ENCODE results near the gene RALGDS.
A peak's percentile ranks its signal among the peaks of the same experiment; 100 is the strongest.
"Not testable (repeated sequence)": the region's sequence is repeated elsewhere in the genome, so short reads cannot be mapped to it uniquely, and the experiment has no call there.

The RALGDS gene

DNA sequence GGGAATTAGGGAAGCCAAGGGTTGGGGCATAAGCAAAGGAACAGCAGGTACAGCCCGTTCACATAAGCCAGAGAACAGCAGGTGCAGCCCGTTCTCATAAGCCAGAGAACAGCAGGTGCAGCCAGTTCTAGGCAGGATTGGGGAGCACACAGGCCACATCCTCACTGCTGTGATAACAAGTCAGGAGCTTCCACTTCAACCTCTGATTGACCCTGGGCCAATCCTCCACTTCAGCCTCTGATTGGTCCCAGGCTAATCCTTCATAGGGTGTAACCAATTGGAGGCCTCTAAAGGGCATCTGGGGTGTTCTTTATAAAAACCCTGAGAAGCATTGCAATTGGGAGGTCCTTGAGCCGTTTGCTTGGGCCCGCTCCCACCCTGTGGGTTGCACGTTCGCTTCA, 31.8 kb downstream of the RALGDS start:
- DNase-seq (ENCODE audit: low read depth in 2 of 2), result no peak

DNA sequence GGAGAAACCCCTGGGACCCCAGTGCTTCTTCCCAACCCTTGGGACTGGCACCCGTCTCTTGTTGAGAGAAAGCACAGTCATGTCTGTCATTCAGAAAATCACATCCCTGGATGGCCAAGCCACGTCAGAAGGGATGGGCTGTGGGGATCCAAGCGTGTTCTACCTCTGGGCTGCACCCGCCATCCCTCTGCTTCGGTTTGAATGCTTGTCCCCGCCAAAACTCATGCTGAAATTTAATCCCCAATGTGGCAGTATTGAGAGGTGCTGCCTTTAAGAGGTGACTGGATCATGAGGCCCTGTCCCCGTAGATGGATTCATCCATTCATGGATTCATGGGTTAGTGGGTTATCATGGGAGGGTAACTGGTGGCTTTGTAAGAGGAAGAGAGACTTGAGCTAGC, 32.3 kb downstream of the RALGDS start:
- DNase-seq (ENCODE audit: low read depth in 2 of 2), result no peak

DNA sequence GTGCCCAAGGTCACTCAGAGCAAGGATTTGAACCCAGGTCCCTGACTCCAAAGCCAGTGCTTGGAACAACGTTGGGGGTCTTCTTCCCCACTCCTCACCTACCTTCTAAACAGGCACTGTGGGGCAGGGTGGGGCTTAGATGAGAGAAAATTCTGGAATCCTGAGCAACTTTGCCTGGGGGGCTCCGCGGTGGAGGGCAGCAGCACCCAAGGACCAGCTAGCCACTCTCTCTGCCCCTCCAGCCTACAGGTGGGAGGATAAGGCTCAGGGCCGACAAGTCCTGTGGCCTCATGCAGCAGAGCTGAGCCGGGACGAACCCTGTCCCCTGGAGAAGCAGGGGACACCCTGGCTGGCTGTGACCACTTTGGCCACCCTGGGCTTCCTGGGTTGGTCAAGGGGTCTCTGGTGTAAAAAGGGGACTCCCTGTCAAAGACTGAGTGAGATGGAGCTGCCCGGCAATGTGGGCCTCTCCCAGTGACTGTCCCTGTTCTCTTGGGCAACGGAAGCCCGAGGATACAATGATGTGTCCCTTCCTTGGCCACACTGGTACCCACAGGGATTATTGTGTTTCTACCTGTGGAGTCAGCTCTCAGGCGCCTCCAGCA, 32.8 kb downstream of the RALGDS start:
- no peak for DNase-seq (ENCODE audit: low read depth in 2 of 2)

DNA sequence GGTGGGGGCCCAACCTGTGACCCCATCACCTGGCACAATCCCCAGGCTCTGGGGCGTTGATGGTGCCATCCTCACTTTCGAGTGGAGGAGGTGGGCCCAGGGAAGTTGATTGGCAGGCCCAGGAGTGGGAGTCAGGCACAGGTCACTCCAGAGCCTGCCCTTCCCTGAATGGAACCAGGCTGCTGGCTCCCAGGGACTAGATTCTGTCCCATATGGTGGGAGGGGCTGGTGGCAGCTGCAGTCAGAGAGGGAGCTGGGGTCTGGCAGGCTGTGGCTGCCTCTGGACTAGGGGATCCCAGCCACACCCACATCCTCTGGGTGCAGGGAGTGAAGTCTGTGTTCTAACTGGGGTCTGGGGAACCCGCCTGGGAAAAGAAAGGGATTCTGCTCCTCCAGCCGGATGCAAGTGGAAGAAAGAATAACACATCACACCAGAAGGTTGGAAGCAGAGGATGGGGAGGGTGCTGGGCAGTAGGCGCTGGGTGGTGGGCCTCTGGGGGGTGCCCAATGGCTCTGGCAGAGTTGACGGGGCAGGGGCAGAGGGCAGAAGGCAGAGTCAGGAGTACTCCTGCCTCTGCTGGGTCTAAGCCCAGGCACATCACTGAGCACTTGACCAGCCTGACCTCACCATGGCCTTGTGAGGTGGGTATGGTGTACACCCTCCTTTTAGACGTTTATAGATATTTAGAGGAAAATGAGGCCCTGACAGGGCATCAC, 33.5 kb downstream of the RALGDS start:
- DNase-seq (ENCODE audit: low read depth in 2 of 2), result no peak

DNA sequence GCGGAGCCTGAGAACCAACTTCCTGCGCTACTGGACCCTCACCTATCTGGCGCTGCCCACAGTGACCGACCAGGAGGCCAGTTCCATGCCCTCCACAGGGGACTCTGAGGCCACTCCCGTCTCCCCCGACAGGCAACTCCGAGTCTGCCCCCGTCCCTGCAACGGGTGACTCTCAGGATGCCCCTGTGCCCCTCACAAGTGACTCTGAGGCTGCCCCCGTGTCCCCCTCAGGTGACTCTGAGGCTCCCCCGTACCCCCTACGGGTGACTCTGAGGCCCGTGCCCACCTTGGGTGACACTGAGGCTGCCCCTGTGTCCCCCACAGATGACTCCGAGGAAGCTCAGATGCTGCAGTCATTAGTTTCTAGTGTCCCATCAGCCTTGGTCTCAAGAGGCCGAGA, 34.1 kb downstream of the RALGDS start:
- DNase-seq (ENCODE audit: low read depth in 2 of 2), result no peak

DNA sequence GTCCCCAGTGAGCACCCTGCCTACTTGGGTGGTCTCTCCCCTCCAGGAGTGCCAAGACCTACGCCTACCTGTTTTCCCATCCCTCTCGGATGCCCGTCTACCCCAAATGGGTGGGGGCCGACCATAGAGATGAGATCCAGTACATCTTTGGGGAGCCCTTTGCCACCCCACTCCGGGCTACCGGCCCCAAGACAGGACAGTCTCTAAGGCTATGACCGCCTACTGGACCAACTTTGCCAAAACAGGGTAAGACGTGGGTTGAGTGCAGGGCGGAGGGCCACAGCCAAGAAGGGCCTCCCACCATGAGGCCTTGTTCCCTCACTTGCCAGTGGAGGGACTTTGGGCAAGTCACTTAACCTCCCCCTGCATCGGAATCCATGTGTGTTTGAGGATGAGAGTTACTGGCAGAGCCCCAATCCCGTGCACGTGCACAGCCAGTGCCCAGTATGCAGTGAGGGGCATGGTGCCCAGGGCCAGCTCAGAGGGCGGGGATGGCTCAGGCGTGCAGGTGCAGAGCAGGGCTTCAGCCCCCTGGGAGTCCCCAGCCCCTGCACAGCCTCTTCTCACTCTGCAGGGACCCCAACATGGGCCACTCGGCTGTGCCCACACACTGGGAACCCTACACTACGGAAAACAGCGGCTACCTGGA, 34.7 kb downstream of the RALGDS start:
- DNase-seq (ENCODE audit: low read depth in 2 of 2), result not testable (repeated sequence)

DNA sequence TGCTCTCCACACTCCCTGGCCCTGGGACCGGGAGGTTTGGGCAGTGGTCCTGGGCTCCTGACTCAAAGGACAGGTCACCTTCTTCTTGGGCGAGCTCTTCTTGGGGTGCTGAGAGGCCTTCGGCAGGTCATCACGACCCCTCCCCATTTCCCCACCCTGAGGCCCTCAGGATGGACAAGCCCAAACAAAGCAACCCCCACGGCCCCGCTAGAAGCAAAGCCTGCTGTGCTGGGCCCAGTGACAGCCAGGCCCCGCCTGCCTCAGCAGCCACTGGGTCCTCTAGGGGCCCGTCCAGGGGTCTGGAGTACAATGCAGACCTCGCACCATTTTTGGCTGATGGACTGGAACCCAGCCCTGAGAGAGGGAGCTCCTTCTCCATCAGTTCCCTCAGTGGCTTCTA, 37.4 kb downstream of the RALGDS start:
- DNase-seq (ENCODE audit: low read depth in 2 of 2), result not testable (repeated sequence)

DNA sequence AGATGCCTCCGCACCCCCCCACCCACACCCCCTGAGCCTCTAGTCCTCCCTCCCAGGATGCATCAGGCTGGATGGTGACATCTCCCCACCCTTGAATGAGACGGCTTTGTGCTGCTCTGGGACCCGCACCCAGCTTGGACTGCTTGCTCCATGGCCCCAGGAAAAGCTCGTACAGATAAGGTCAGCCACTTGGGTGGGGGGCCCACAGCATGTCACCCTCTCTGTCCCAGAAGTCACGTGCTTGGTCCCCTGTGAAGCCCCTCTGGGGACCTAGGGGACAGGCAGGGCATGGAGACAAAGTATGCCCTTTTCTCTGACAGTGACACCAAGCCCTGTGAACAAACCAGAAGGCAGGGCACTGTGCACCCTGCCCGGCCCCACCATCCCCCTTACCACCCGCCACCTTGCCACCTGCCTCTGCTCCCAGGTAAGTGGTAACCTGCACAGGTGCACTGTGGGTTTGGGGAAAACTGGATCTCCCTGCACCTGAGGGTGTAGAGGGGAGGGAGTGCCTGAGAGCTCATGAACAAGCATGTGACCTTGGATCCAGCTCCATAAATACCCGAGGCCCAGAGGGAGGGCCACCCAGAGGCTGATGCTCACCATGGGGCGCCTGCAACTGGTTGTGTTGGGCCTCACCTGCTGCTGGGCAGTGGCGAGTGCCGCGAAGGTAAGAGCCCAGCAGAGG, 38.9 kb downstream of the RALGDS start:
- DNase-seq (ENCODE audit: low read depth in 2 of 2), result not testable (repeated sequence)

DNA sequence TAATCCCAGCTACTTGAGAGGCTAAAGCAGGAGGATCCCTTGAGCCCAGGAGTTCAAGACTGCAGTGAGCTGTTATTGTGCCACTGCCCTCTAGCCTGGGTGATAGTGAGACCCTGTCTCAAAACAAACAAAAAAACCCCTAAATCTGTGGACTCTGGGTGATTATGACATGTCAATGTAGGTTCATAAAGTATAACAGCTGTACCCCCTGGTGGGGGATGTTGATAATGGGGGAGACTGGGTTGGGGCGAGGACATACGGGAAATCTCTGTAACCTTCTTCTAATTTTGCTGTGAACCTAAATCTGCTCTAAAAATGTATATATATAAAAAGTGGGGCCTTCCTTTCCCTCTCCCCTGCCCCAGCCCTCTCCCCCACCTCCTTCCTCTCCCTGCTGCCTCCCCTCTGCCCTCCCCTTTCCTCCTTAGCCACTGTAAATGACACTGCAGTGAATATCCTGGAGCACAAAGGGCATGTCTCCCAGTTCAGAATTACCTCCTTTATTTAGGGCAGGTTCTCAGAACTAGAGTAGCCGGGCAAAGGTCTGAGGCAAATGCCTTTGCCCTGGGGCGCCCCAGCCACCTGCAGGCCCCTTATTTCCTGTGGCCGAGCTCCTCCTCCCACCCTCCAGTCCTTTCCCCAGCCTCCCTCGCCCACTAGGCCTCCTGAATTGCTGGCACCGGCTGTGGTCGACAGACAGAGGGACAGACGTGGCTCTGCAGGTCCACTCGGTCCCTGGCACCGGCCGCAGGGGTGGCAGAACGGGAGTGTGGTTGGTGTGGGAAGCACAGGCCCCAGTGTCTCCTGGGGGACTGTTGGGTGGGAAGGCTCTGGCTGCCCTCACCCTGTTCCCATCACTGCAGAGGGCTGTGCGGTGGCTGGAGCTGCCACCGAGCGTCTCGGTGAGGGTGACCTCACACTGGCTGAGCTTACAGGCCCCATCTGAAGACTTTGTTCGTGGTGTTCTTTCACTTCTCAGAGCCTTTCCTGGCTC, 40.0 kb downstream of the RALGDS start:
- DNase-seq (ENCODE audit: low read depth in 2 of 2), result not testable (repeated sequence)

DNA sequence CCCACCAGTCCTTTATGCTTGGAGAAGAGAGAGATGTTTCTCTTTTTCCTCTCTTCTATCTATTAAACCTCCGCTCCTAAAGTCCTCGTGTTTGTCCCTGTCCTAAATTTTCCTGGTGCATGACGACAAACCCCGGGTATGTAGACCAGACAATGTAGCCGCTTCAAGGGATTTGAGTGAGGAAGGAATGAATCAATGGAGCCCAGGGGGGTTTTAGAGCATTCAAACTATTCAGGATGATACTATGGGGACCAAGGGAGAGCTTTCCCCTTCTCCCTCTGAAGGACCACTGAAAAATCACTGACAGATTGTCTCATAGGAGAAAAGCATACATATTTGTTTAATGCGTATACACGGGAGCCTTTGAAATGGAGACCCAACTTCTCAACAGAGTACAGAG, 40.9 kb downstream of the RALGDS start:
- no peak for DNase-seq (ENCODE audit: low read depth in 2 of 2)

DNA sequence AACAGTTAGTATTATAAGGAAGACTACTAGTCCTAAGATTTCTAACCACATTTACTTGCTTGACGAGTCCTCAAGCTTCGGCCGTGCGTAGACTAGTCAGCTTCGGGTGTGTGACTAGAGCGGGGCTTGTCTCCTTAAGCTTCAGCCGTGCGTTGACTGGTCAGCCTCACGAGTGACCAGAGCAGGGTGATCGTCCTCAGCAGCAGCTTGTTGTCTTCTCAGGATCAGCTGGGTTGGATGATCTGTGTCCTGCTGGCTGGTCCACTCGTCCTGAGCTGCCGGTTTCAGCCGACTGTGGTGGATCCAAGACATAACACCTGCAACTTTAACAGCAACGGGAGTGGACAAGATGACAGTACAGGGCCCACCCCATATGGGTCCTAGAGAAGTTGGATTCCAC, 42.6 kb downstream of the RALGDS start:
- no peak for DNase-seq (ENCODE audit: low read depth in 2 of 2)

DNA sequence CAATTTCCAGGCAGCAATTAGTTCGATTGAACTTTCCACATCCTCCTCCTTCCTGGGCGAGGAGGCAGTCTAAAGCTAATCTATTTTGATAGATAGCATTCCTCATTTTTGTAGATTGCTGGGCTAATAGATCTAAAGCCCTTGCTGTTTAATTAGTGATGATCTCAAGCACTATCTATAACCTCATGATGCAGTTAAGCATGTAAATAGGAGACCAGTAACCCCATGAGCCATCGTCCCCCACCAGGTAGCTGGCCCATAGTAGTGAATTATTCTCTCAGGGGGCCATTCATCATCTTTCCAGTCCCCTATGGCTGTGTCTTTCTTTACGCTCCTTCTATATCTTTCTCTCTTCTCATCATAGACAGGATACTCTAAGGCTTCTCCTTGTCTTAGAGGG, 44.3 kb downstream of the RALGDS start:
- DNase-seq (ENCODE audit: low read depth in 2 of 2), result no peak

DNA sequence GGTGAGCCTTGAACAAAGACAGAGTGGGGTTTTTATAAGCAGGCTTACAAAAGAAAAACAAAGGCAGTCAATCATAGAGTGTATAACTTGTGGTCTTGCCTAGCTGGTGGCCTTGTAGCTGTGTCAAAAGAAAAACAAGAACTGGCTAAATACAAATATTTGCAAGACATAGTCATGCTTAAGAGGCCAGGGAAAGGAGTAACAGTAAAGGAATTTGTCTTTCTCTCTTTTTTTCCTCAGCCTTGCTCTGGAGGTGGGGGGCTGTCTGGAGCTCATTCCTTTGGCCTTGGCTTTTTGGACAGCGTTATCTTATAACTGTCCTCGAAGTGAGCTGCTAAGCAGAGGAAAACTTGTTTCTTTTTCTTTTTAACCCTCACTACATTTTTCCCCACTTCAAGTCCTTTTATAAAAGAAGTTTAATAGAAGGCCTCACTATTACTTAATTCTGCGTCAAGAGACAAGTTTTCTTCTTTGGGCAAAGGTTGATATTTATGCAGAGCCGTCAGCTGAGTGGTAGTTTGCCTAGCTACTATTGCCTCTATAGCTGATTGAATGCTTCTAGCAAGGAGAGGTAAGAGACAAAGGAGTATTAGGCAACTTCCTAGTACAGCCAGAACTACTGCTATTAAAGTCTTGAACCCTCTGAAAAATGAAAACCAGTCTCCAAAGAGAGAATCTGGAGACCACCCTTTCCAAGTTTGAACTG, 45.0 kb downstream of the RALGDS start:
- peak; percentile 68 for DNase-seq (ENCODE audit: low read depth in 2 of 2)

DNA sequence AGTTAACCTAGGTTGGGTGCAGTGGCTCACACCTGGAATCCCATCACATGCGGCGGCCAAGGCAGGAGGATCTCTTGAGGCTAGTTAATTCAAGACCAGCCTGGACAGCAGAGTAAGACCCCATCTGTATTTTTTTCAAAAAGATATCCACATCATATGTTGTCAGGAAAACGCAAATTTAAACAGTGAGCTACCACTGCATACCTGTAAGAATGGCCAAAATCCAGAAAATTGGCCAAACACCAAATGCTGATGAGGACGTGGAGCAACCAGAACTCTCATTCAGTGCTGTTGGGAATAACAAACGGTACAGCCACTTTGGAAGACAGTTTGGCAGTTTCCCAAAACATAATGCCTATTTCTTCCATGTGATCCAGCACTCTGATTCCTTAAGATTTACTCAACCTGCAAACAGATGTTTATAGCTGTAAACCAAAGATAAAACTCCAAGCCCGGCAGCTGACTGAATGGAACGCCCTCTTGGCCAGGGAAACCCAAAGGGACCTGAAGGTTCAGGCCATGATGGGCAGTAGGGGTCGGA, 46.9 kb downstream of the RALGDS start:
- peak; percentile 44 to 49 for DNase-seq (ENCODE audit: low read depth in 2 of 2)

DNA sequence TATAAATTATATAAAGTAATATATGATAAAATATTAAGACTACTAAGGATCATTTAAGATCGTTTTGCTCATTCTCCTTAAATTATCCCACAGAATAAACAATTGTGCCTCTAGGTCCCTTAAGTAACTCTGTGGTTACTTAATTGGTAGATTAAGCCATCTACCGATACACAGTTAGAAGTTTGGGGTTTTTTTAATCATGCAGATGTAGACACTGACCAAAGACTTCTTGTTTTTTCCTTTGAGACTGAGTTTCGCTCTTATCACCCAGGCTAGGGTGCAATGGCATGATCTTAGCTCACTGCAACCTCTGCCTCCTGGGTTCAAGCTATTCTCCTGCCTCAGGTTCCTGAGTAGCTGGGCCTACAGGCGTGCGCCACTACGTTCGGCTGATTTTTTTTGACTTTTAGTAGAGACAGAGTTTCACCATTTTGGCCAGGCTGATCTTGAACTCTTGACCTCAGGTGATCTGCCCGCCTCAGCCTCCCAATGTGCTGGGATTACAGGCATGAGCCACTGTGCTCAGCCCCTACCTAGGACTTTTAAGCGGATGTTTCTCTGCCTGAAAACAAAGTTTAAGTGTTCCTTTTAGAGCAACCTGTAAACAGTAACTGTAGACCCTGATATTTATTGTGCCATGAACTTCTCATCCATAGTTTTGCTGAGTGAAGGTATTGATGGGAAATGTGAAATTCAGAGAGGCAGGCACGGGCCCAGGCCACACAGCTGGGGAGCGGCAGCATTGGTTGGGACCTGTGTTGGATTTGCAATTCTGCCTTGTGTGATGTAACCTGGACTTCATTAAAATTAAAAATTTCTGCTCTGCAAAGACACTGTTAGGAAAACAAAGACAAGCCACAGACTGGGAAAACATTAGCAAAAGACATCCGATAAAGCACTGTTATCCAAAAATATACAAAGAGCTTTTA, 47.7 kb downstream of the RALGDS start:
- DNase-seq (ENCODE audit: low read depth in 2 of 2), result no peak

DNA sequence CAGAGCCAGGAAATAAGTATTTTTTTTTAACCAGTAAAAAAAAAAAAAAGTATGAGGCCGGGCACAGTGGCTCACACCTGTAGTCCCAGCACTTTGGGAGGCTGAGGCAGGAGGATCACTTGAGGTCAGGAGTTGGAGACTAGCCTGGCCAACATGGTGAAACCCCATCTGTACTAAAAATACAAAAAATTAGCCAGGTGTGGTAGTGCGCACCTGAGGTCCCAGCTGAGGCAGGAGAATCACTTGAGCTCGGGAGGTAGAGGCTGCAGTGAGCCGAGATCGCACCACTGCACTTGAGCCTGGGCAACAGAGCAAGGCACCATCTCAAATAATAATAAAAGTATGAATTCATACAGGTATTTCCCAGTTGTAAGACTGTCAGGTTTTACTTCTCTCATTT, 48.8 kb downstream of the RALGDS start:
- not testable (repeated sequence) for DNase-seq (ENCODE audit: low read depth in 2 of 2)

DNA sequence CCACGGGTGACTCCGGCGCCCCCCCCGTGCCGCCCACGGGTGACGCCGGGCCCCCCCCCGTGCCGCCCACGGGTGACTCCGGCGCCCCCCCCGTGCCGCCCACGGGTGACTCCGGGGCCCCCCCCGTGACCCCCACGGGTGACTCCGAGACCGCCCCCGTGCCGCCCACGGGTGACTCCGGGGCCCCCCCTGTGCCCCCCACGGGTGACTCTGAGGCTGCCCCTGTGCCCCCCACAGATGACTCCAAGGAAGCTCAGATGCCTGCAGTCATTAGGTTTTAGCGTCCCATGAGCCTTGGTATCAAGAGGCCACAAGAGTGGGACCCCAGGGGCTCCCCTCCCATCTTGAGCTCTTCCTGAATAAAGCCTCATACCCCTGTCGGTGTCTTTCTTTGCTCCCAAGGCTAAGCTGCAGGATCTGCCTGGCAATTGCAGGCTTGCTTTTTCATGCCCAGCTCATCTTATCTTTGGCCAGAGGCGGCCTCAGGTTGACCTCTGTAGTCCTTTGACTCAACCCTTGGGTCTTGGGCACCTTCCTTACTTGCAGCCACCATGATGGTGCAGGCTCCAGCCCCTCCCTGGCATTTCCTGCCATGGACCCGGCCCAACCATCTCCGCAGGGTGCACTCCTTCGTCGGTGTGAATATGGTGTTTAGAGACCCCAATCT, 49.4 kb downstream of the RALGDS start:
- no peak for DNase-seq (ENCODE audit: low read depth in 2 of 2)

DNA sequence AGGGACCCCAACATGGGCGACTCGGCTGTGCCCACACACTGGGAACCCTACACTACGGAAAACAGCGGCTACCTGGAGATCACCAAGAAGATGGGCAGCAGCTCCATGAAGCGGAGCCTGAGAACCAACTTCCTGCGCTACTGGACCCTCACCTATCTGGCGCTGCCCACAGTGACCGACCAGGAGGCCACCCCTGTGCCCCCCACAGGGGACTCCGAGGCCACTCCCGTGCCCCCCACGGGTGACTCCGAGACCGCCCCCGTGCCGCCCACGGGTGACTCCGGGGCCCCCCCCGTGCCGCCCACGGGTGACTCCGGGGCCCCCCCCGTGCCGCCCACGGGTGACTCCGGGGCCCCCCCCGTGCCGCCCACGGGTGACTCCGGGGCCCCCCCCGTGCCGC, 50.1 kb downstream of the RALGDS start:
- not testable (repeated sequence) for DNase-seq (ENCODE audit: low read depth in 2 of 2)

DNA sequence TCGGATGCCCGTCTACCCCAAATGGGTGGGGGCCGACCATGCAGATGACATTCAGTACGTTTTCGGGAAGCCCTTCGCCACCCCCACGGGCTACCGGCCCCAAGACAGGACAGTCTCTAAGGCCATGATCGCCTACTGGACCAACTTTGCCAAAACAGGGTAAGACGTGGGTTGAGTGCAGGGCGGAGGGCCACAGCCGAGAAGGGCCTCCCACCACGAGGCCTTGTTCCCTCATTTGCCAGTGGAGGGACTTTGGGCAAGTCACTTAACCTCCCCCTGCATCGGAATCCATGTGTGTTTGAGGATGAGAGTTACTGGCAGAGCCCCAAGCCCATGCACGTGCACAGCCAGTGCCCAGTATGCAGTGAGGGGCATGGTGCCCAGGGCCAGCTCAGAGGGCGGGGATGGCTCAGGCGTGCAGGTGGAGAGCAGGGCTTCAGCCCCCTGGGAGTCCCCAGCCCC, 50.5 kb downstream of the RALGDS start:
- DNase-seq (ENCODE audit: low read depth in 2 of 2), result not testable (repeated sequence)
